ENCODE data around the gene DNAH6.

The DNAH6 gene

GRCh38 chr2:84801811-84802210 lies 285.5 kb downstream of the DNAH6 start:
- peaks cover 5% of the 10 kb centered on the region for H3K27me3 Mint-ChIP-seq (ENCODE audit: low read depth, poor library complexity)
- TF ChIP-seq CTCF (IDR thresholded peaks at IDR 0.05), result no peak
- H3K9me3 Mint-ChIP-seq, result no peaks in the 10 kb centered on the region
- no peak overlapping the region for H3K4me3 Mint-ChIP-seq
- DNase-seq, result no peak
- no peak overlapping the region for H3K27ac Mint-ChIP-seq
- peaks cover 7% of the 10 kb centered on the region for H3K4me1 Mint-ChIP-seq
- H3K36me3 Mint-ChIP-seq (ENCODE audit: low read depth), result no peaks in the 10 kb centered on the region

- DNase-seq, result no peak
- H3K4me3 Mint-ChIP-seq, result no peak overlapping the region
- H3K27ac Mint-ChIP-seq, result no peak overlapping the region
- H3K4me1 Mint-ChIP-seq, result no peaks in the 10 kb centered on the region
- TF ChIP-seq CTCF (IDR thresholded peaks at IDR 0.05), result no peak
- H3K27me3 Mint-ChIP-seq (ENCODE audit: low read depth, poor library complexity), result peaks cover 4% of the 10 kb centered on the region
- H3K9me3 Mint-ChIP-seq, result no peaks in the 10 kb centered on the region
- no peaks in the 10 kb centered on the region for H3K36me3 Mint-ChIP-seq (ENCODE audit: low read depth)
These were observed 289.1 kb downstream of the DNAH6 start for GRCh38 chr2:84805250-84805958.

GRCh38 chr2:84807063-84807485 lies 290.8 kb downstream of the DNAH6 start:
- Mint-ChIP-seq H3K4me1 (no peaks in the 10 kb centered on the region), H3K27me3 (ENCODE audit: low read depth, poor library complexity) (peaks cover 4% of the 10 kb centered on the region), H3K27ac (no peak overlapping the region), H3K4me3 (no peak overlapping the region), H3K9me3 (no peaks in the 10 kb centered on the region), H3K36me3 (ENCODE audit: low read depth) (no peaks in the 10 kb centered on the region)
- TF ChIP-seq CTCF (IDR thresholded peaks at IDR 0.05), result no peak
- no peak for DNase-seq

GRCh38 chr2:84808279-84808678 lies 292.0 kb downstream of the DNAH6 start:
- H3K27me3 Mint-ChIP-seq (ENCODE audit: low read depth, poor library complexity), result peaks cover 4% of the 10 kb centered on the region
- H3K27ac Mint-ChIP-seq, result no peak overlapping the region
- no peaks in the 10 kb centered on the region for H3K4me1 Mint-ChIP-seq
- H3K9me3 Mint-ChIP-seq, result no peaks in the 10 kb centered on the region
- H3K36me3 Mint-ChIP-seq (ENCODE audit: low read depth), result no peaks in the 10 kb centered on the region
- H3K4me3 Mint-ChIP-seq, result no peak overlapping the region
- no peak for DNase-seq
- TF ChIP-seq CTCF (IDR thresholded peaks at IDR 0.05), result no peak

GRCh38 chr2:84811839-84812431 lies 295.6 kb downstream of the DNAH6 start:
- Mint-ChIP-seq H3K27ac (no peak overlapping the region), H3K4me3 (no peak overlapping the region), H3K36me3 (ENCODE audit: low read depth) (no peaks in the 10 kb centered on the region), H3K27me3 (ENCODE audit: low read depth, poor library complexity) (peaks cover 6% of the 10 kb centered on the region), H3K9me3 (no peaks in the 10 kb centered on the region), H3K4me1 (no peaks in the 10 kb centered on the region)
- TF ChIP-seq CTCF (IDR thresholded peaks at IDR 0.05), result no peak
- no peak for DNase-seq

- TF ChIP-seq CTCF (IDR thresholded peaks at IDR 0.05), result no peak
- DNase-seq, result no peak
- Mint-ChIP-seq H3K27me3 (ENCODE audit: low read depth, poor library complexity) (peaks cover 2% of the 10 kb centered on the region), H3K4me3 (no peak overlapping the region), H3K4me1 (no peaks in the 10 kb centered on the region), H3K9me3 (no peaks in the 10 kb centered on the region), H3K27ac (no peak overlapping the region), H3K36me3 (ENCODE audit: low read depth) (no peaks in the 10 kb centered on the region)
These were observed 298.8 kb downstream of the DNAH6 start for GRCh38 chr2:84815146-84815545.
